IPS DF 19.7 (cell line): ENCODE measurements around the gene BCKDHB.
"Not testable (repeated sequence)": the region's sequence is repeated elsewhere in the genome, so short reads cannot be mapped to it uniquely, and the experiment has no call there.

Source experiments
- DNase-seq: peaks from one replicate; pipeline ENCODE4 v3.0.0-alpha.2; 2013; ENCODE audit warnings: low read depth, low spot score

The BCKDHB gene

GRCh38 chr6:80106418-80107235 lies at the start of gene BCKDHB:
Gene BCKDHB (plus strand): TSS chr6:80106671. CDS start chr6:80106694, 23 bp downstream.
- DNase-seq: peak; percentile 81

- no peak for DNase-seq
Measured at GRCh38 chr6:80060774-80061173, 45.7 kb upstream of the BCKDHB start.

GRCh38 chr6:80068146-80068545 lies 38.3 kb upstream of the BCKDHB start:
- not testable (repeated sequence) for DNase-seq

- DNase-seq: not testable (repeated sequence)
Measured at GRCh38 chr6:80070431-80070830, 36.0 kb upstream of the BCKDHB start.

GRCh38 chr6:80077067-80077466 lies 29.4 kb upstream of the BCKDHB start:
- DNase-seq: peak; percentile 20

- no peak for DNase-seq
Measured at GRCh38 chr6:80088637-80089036, 17.8 kb upstream of the BCKDHB start.

- DNase-seq: no peak
Measured at GRCh38 chr6:80091506-80091905, 15.0 kb upstream of the BCKDHB start.

GRCh38 chr6:80094017-80094416 lies 12.5 kb upstream of the BCKDHB start:
- DNase-seq: no peak

GRCh38 chr6:80095600-80095999 lies 10.9 kb upstream of the BCKDHB start:
- no peak for DNase-seq

- no peak for DNase-seq
Measured at GRCh38 chr6:80098392-80098791, 8.1 kb upstream of the BCKDHB start.

- DNase-seq: no peak
Measured at GRCh38 chr6:80104520-80104919, 2.0 kb upstream of the BCKDHB start.

- DNase-seq: no peak
Measured at GRCh38 chr6:80105972-80106417, 476 bp upstream of the BCKDHB start.

- not testable (repeated sequence) for DNase-seq
Measured at GRCh38 chr6:80122576-80122975, 16.1 kb downstream of the BCKDHB start.

GRCh38 chr6:80126657-80127345 lies 20.3 kb downstream of the BCKDHB start:
- no peak for DNase-seq

GRCh38 chr6:80129485-80129884 lies 23.0 kb downstream of the BCKDHB start:
- no peak for DNase-seq

- DNase-seq: no peak
Measured at GRCh38 chr6:80133020-80133419, 26.5 kb downstream of the BCKDHB start.

- DNase-seq: no peak
Measured at GRCh38 chr6:80134065-80134464, 27.6 kb downstream of the BCKDHB start.

GRCh38 chr6:80142586-80142985 lies 36.1 kb downstream of the BCKDHB start:
- no peak for DNase-seq

- no peak for DNase-seq
Measured at GRCh38 chr6:80143419-80143937, 37.0 kb downstream of the BCKDHB start.

- no peak for DNase-seq
Measured at GRCh38 chr6:80144753-80145315, 38.4 kb downstream of the BCKDHB start.

- no peak for DNase-seq
Measured at GRCh38 chr6:80145509-80145908, 39.0 kb downstream of the BCKDHB start.

GRCh38 chr6:80145921-80146320 lies 39.5 kb downstream of the BCKDHB start:
- no peak for DNase-seq
